KMS-11 (cell line): ENCODE data around the gene CHD5.

Source experiments
- H2AFZ ChIP-seq: fragments of 200-600 bp; sonication (generic); 2 replicates; pipeline ENCODE4 v1.6.1; 2016; ENCODE audit warnings: antibody characterized with exemption, mixed run types, low read depth
- H3K27ac ChIP-seq: fragments of 200-600 bp; sonication (generic); 2 replicates; pipeline ENCODE4 v1.6.1; 2016; ENCODE audit warnings: mild to moderate bottlenecking, mixed run types
- H3K27me3 ChIP-seq: fragments of 200-600 bp; sonication (generic); 2 replicates; pipeline ENCODE4 v1.6.1; 2017; ENCODE audit warnings: mild to moderate bottlenecking, low read depth, mixed run types, moderate library complexity; ENCODE audit not compliant: insufficient read depth
- H3K36me3 ChIP-seq: fragments of 200-600 bp; sonication (generic); 2 replicates; pipeline ENCODE4 v1.6.1; 2017; ENCODE audit warnings: mild to moderate bottlenecking, mixed run types; ENCODE audit not compliant: insufficient read depth
- H3K4me1 ChIP-seq: fragments of 200-600 bp; sonication (generic); 2 replicates; pipeline ENCODE4 v1.6.1; 2016; ENCODE audit warnings: mild to moderate bottlenecking, low read depth, mixed run types; ENCODE audit not compliant: poor library complexity, severe bottlenecking
- H3K4me2 ChIP-seq: fragments of 200-600 bp; sonication (generic); 2 replicates; pipeline ENCODE4 v1.7.0; 2016; ENCODE audit warnings: mild to moderate bottlenecking, mixed run types
- H3K4me3 ChIP-seq: fragments of 200-600 bp; sonication (generic); IDR thresholded peaks from 2 replicates; pipeline ENCODE4 v1.6.1; 2017; ENCODE audit warnings: low read depth, low read length, mixed read lengths; ENCODE audit not compliant: insufficient read depth
- H3K79me2 ChIP-seq: fragments of 200-600 bp; sonication (generic); 2 replicates; pipeline ENCODE4 v1.6.1; 2016; ENCODE audit warnings: low read depth, mixed run types; ENCODE audit not compliant: insufficient read depth
- H3K9ac ChIP-seq: fragments of 200-600 bp; sonication (generic); 2 replicates; pipeline ENCODE4 v1.6.1; 2016; ENCODE audit warnings: mild to moderate bottlenecking, mixed run types
- H4K20me1 ChIP-seq: fragments of 200-600 bp; sonication (generic); 2 replicates; pipeline ENCODE4 v1.6.1; 2016; ENCODE audit warnings: mild to moderate bottlenecking, mixed run types; ENCODE audit not compliant: insufficient read depth
- CTCF ChIP-seq: fragments of 200-600 bp; sonication (generic); conservative IDR thresholded peaks from 2 replicates; pipeline ENCODE4 v1.6.1; 2017; ENCODE audit warnings: low read depth, mild to moderate bottlenecking, antibody characterized with exemption, low read length, moderate library complexity, mixed read lengths

CHD5 gene

GRCh38 chr1:6148497-6149241 lies 31.5 kb downstream of the CHD5 start:
- Histone ChIP-seq H4K20me1 (no peaks in the 10 kb centered on the region), H3K79me2 (no peaks in the 10 kb centered on the region), H2AFZ (peak overlapping the region; percentile 57), H3K4me3 (no peak overlapping the region), H3K27ac (no peak overlapping the region), H3K4me1 (peaks cover 4% of the 10 kb centered on the region), H3K36me3 (no peaks in the 10 kb centered on the region), H3K9ac (no peak overlapping the region), H3K4me2 (peak overlapping the region; percentile 60), H3K27me3 (peaks cover 95% of the 10 kb centered on the region)
- TF ChIP-seq CTCF = no peak

- TF ChIP-seq CTCF = no peak
- peaks cover 4% of the 10 kb centered on the region for H3K4me1 ChIP-seq
- H3K9ac ChIP-seq = no peak overlapping the region
- H3K27me3 ChIP-seq = peaks cover 92% of the 10 kb centered on the region
- H3K4me2 ChIP-seq = no peak overlapping the region
- no peaks in the 10 kb centered on the region for H3K36me3 ChIP-seq
- H4K20me1 ChIP-seq = no peaks in the 10 kb centered on the region
- H2AFZ ChIP-seq = no peak overlapping the region
- no peaks in the 10 kb centered on the region for H3K79me2 ChIP-seq
- H3K4me3 ChIP-seq = no peak overlapping the region
- H3K27ac ChIP-seq = no peak overlapping the region
Observed at GRCh38 chr1:6145864-6146410, 34.2 kb downstream of the CHD5 start.

GRCh38 chr1:6145396-6145750 lies 34.7 kb downstream of the CHD5 start:
- H3K36me3 ChIP-seq = no peaks in the 10 kb centered on the region
- no peaks in the 10 kb centered on the region for H3K79me2 ChIP-seq
- no peaks in the 10 kb centered on the region for H4K20me1 ChIP-seq
- H3K9ac ChIP-seq = no peak overlapping the region
- H3K4me3 ChIP-seq = no peak overlapping the region
- H3K27me3 ChIP-seq = peaks cover 92% of the 10 kb centered on the region
- TF ChIP-seq CTCF = no peak
- no peak overlapping the region for H3K27ac ChIP-seq
- H2AFZ ChIP-seq = no peak overlapping the region
- H3K4me2 ChIP-seq = no peak overlapping the region
- peaks cover 4% of the 10 kb centered on the region for H3K4me1 ChIP-seq

- Histone ChIP-seq H2AFZ (no peak overlapping the region), H3K79me2 (no peaks in the 10 kb centered on the region), H3K27me3 (peaks cover 92% of the 10 kb centered on the region), H3K9ac (no peak overlapping the region), H3K27ac (no peak overlapping the region), H3K4me3 (no peak overlapping the region), H3K4me1 (peaks cover 4% of the 10 kb centered on the region), H3K4me2 (no peak overlapping the region), H4K20me1 (no peaks in the 10 kb centered on the region), H3K36me3 (no peaks in the 10 kb centered on the region)
- TF ChIP-seq CTCF = no peak
Observed at GRCh38 chr1:6144647-6145395, 35.3 kb downstream of the CHD5 start.
